Fibroblast of the aortic adventitia (primary cell): ENCODE data around the gene COX7B2. TPM values are rescaled to one million over a fixed set of nuclear protein-coding genes. Genes with fewer than 3 reads are reported as not detected.

Experiments
- DNase-seq: peaks from one replicate; pipeline ENCODE4 v3.0.0-alpha.2; 2010; ENCODE audit warnings: low read depth
- H3K4me3 ChIP-seq: 2 replicates; pipeline ENCODE4 v1.5.1; 2011; ENCODE audit warnings: low read depth, mild to moderate bottlenecking, control low read depth, low read length, moderate library complexity
- CTCF ChIP-seq: IDR thresholded peaks from 2 replicates; pipeline ENCODE4 v1.5.1; 2011; ENCODE audit warnings: mild to moderate bottlenecking, low read length, control low read depth, inconsistent platforms; ENCODE audit not compliant: insufficient read depth
- total RNA-seq: library from RNA; depleted of rRNA; stranded (reverse); fragments of >200 nt; gene quantifications from 2 replicates; pipeline ENCODE4 v1.2.3, GENCODE V29; 2012; ENCODE audit warnings: low replicate concordance

The COX7B2 gene
- total RNA-seq, 1 donor = not detected

DNA sequence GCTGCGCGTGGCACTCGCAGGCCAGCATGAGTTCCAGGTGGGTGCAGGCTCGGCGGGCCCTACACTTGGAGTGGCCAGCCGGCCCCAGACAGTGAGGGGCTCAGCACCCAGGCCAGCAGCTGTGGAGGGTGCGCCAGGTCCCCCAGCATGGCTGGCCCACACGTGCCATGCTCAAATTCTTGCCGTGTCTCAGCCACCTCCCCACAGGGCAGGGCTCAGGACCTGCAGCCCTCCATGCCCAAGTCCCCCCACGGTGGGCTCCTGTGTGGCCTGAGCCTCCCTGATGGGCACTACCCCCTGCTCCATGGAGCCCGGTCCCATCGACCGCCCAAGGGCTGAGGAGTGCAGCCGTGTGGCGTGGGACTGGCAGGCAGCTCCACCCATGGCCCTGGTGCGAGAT is 210.2 kb downstream of the COX7B2 start:
- TF ChIP-seq CTCF = no peak
- no peak for DNase-seq

More for the DNA sequence above, 210.2 kb downstream of the COX7B2 start:
- H3K4me3 ChIP-seq = no peak overlapping the region

Other genes with a start within 250 kb of the COX7B2 start
- 0.08 TPM in 1 of 2 replicates, not detected in the other for gene GABRA4, start 84.3 kb upstream of the COX7B2 start, total RNA-seq
- 1.4 TPM in 1 of 2 replicates, not detected in the other for gene GABRB1, start 122.3 kb upstream of the COX7B2 start, total RNA-seq